ENCODE data around the gene PHLDA1.

- TF ChIP-seq POLR2A (IDR thresholded peaks at IDR 0.05) (no peak), CTCF (IDR thresholded peaks at IDR 0.05) (no peak), EP300 (IDR thresholded peaks at IDR 0.05) (no peak)
These were observed 20.7 kb downstream of the PHLDA1 start for GRCh38 chr12:76010732-76011458.
